Left ventricle myocardium inferior (tissue), 1 donor: Measurements from ENCODE around the gene TFDP2. TPM values are rescaled to one million over a fixed set of nuclear protein-coding genes. Genes with fewer than 3 reads are reported as not detected.
"Not testable (repeated sequence)": the region's sequence is repeated elsewhere in the genome, so short reads cannot be mapped to it uniquely, and the experiment has no call there.

Experiments used
- DNase-seq: peaks from one replicate; pipeline ENCODE4 v3.0.0-alpha.2; 2020
- H3K27ac ChIP-seq: fragments of 200-600 bp; replicated peaks from 2 replicates; pipeline ENCODE4 v1.8.0; 2021
- H3K27me3 ChIP-seq: fragments of 200-600 bp; 2 replicates; pipeline ENCODE4 v1.8.0; 2021; ENCODE audit warnings: low read depth
- H3K36me3 ChIP-seq: fragments of 200-600 bp; 2 replicates; pipeline ENCODE4 v1.8.0; 2021
- H3K4me1 ChIP-seq: fragments of 200-600 bp; 2 replicates; pipeline ENCODE4 v1.8.0; 2021
- H3K4me3 ChIP-seq: fragments of 200-600 bp; 2 replicates; pipeline ENCODE4 v1.8.0; 2021; ENCODE audit warnings: mild to moderate bottlenecking, moderate library complexity
- H3K9me3 ChIP-seq: fragments of 200-600 bp; replicated peaks from 2 replicates; pipeline ENCODE4 v1.8.0; 2021
- intact Hi-C: fragments of 100-400 bp; cut with micrococcal nuclease; formaldehyde crosslinking; loops from one replicate; pipeline ENCODE4 v1.11.0; 2022
- total RNA-seq: library from RNA; stranded (reverse); fragmentation: NEBNext Ultra II Directional; extraction: Animal tissue kit (Norgen Biotek cat#: 25700); gene quantifications from one replicate; pipeline ENCODE4 v1.2.1, GENCODE V29; 2021
- TF ChIP-seq, protein P1 (sequence below): fragments of 200-600 bp; IDR thresholded peaks from 2 replicates; pipeline ENCODE4 v1.8.0; 2021; ENCODE audit warnings: antibody characterized with exemption, mild to moderate bottlenecking, borderline replicate concordance
- donor health status: DM: no; HTN: yes; CAD: no; lungs with severe emphysema.

TFDP2 gene
- total RNA-seq, 1 donor from 2014 or later, result 67.1 TPM

DNA sequence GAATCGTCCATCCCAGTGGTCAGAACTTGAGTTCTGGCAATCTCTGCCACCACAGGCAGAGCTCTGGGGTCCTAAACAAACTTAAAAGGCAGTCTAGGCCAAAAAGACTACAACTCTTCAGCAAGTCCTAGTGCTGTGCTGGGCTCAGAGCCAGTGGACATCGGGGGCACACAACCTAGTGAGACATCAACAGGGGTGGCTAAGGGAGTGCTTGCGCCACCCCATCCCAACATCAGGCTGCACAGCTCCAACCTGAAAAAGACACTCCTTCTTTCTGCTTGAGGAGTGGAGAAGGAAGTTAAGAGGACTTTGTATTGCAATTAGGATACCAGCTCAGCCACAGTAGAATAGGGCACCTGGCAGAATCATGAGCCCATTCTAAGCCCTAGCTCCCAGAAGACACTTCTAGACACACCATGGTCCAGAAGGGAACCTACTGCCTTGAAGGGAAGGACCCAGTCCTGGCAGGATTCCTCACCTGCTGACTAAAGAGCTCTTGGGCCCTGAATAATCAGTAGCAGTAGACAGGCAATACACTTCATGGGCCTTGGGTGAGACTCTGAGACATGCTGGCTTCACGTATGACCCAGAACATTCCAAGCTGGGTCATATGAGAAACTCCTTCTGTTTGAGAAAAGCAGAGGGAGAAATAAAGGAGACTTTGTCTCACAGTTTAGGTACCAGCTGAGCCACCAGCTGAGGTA, 72.0 kb downstream of the TFDP2 start:
- no peak for DNase-seq
- TF ChIP-seq, protein P1, sequence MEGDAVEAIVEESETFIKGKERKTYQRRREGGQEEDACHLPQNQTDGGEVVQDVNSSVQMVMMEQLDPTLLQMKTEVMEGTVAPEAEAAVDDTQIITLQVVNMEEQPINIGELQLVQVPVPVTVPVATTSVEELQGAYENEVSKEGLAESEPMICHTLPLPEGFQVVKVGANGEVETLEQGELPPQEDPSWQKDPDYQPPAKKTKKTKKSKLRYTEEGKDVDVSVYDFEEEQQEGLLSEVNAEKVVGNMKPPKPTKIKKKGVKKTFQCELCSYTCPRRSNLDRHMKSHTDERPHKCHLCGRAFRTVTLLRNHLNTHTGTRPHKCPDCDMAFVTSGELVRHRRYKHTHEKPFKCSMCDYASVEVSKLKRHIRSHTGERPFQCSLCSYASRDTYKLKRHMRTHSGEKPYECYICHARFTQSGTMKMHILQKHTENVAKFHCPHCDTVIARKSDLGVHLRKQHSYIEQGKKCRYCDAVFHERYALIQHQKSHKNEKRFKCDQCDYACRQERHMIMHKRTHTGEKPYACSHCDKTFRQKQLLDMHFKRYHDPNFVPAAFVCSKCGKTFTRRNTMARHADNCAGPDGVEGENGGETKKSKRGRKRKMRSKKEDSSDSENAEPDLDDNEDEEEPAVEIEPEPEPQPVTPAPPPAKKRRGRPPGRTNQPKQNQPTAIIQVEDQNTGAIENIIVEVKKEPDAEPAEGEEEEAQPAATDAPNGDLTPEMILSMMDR, result no peak
- Histone ChIP-seq H3K36me3 (peaks cover 7% of the 10 kb centered on the region), H3K4me1 (no peaks in the 10 kb centered on the region), H3K9me3 (peaks cover 19% of the 10 kb centered on the region), H3K27me3 (no peaks in the 10 kb centered on the region), H3K4me3 (no peak overlapping the region), H3K27ac (no peak overlapping the region)
- intact Hi-C loops, result no loop called here

DNA sequence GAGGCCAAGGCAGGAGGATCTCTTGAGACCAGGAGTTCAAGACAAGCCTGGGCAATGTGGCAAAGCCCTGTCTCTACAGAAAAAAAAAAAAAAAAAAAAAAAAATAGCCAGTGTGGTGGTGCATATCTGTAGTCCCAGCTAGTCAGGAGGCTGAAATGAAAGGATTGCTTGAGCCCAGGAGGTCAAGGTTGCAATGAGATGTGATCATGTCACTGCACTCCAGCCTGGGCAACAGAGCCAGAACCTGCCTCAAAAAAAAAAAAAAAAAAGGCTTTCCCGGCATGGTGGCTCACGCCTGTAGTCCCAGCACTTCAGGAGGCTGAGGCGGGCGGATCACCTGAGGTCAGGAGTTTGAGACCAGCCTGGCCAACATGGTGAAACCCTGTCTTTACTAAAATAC, 73.7 kb downstream of the TFDP2 start:
- H3K4me3 ChIP-seq, H3K4me1 ChIP-seq: not testable (repeated sequence)

DNA sequence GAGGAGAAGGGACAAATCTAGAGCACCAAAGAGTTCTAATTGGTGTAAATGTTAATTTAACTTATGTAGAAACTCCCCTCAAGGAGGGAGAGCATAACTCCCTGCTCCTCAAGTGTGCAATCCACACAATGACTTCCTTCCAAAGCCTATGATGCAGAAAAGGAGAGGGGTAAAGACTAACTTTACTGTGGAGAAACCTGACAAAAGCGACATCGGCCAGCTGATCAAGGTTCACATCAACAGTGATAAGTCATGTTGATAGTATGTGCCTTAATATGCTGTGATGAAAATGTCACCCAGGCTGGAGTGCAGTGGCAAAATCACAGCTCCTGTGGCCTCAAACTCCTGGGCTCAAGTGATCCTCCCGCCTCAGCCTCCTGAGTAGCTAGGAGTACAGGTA, 76.5 kb downstream of the TFDP2 start:
- Histone ChIP-seq H3K36me3 (no peaks in the 10 kb centered on the region), H3K27me3 (no peaks in the 10 kb centered on the region), H3K9me3 (no peaks in the 10 kb centered on the region), H3K4me1 (no peaks in the 10 kb centered on the region), H3K27ac (no peak overlapping the region), H3K4me3 (no peak overlapping the region)
- no peak for DNase-seq
- TF ChIP-seq, protein P1, result no peak
- intact Hi-C loops, result no loop called here

More for the DNA sequence above, 73.7 kb downstream of the TFDP2 start:
- DNase-seq, intact Hi-C loops, H3K27ac ChIP-seq, H3K27me3 ChIP-seq, H3K36me3 ChIP-seq: not testable (repeated sequence)
- peaks cover 14% of the 10 kb centered on the region for H3K9me3 ChIP-seq

DNA sequence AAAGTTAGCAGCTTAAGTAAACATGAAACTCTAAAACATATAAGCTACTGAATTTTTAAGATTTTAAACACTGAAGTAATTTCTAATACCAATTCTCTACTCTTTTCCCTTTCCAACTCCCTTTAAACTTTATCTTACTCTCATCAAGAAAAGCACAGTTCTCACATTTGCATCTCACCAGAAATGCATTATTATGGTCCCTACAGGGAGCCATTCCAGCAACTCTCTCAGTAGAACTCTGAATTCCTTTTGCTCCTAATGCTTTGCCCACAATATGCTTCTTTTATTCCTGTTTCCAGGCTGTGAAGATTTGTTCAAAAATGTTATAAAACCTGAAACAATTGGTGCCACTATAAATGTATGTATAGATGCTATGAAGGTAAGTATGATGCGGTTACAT, 83.4 kb downstream of the TFDP2 start:
- intact Hi-C loops, result no loop called here
- Histone ChIP-seq H3K4me3 (no peak overlapping the region), H3K27ac (no peak overlapping the region), H3K9me3 (no peaks in the 10 kb centered on the region), H3K36me3 (peaks cover 5% of the 10 kb centered on the region), H3K27me3 (no peaks in the 10 kb centered on the region), H3K4me1 (no peaks in the 10 kb centered on the region)
- no peak for DNase-seq
- TF ChIP-seq, protein P1, result no peak

GRCh38 chr3:142065344-142065743, 84.0 kb downstream of the TFDP2 start:
- TF ChIP-seq, protein P1, result no peak
- H3K27ac ChIP-seq, result no peak overlapping the region
- H3K4me3 ChIP-seq, result no peak overlapping the region
- H3K4me1 ChIP-seq, result no peaks in the 10 kb centered on the region
- H3K36me3 ChIP-seq, result peaks cover 5% of the 10 kb centered on the region
- no peak for DNase-seq
- H3K27me3 ChIP-seq, result no peaks in the 10 kb centered on the region
- intact Hi-C loops, result no loop called here
- no peaks in the 10 kb centered on the region for H3K9me3 ChIP-seq

- Histone ChIP-seq H3K36me3 (peaks cover 5% of the 10 kb centered on the region), H3K27ac (no peak overlapping the region), H3K9me3 (no peaks in the 10 kb centered on the region), H3K27me3 (no peaks in the 10 kb centered on the region), H3K4me3 (no peak overlapping the region), H3K4me1 (no peaks in the 10 kb centered on the region)
- no peak for DNase-seq
- TF ChIP-seq, protein P1, result no peak
- intact Hi-C loops, result no loop called here
These were observed 84.9 kb downstream of the TFDP2 start for GRCh38 chr3:142064454-142064853.
